K562 (cell line): ENCODE results near the gene MYCBP2. TPM values are rescaled to one million over a fixed set of nuclear protein-coding genes. Genes with fewer than 3 reads are reported as not detected.

ENCODE experiments used
- ATAC-seq: fragments of 200-7000 bp; cut with Tn5 transposase; 3 replicates; pipeline ENCODE4 v1.9.1; 2020; ENCODE audit warnings: moderate library complexity
- BruUV-seq: library from RNA; stranded (reverse); fragments of 400-500 nt; replicated peaks from 2 replicates; lab custom pipeline; 2021; lab: Mats Ljungman, UMichigan
- CTCF ChIA-PET: fragments of 300-600 bp; formaldehyde crosslinking; extraction: SDS; loops from one replicate; lab custom pipeline; 2021; ENCODE audit warnings: low intra/inter-chr PET ratio; lab: Yijun Ruan, JAX
- POLR2A ChIA-PET: fragments of 300-600, 350-650 bp; sonication (Branson Sonifier 250); formaldehyde crosslinking; extraction: SDS; loops from one replicate; lab custom pipeline; 2021; ENCODE audit warnings: antibody characterized with exemption, inconsistent platforms; lab: Yijun Ruan, JAX
- DNase-seq, 4 experiments: peaks; one replicate each; pipeline versions ENCODE4 v3.0.0 to v3.0.0-alpha.2; 2011 to 2018; ENCODE audit warnings: low spot score in 3 of 4, mixed read lengths in 3 of 4; ENCODE audit errors: extremely low read depth in 1 of 4
- FAIRE-seq: peaks from 2 replicates; lab custom pipeline; 2011; peaks lifted over from hg19 to GRCh38; lab: Jason Lieb, UNC
- H2AFZ ChIP-seq: 2 replicates; pipeline ENCODE4 v1.6.0; 2011; ENCODE audit warnings: low read depth, low read length, control low read depth, inconsistent platforms
- H3K27ac ChIP-seq: fragments of 200-600 bp; 3 replicates; pipeline ENCODE4 v1.8.0; 2011; ENCODE audit warnings: low read depth, mild to moderate bottlenecking, control low read depth, inconsistent platforms, low read length, moderate library complexity, mixed read lengths; ENCODE audit errors: extremely low read depth
- H3K27me3 ChIP-seq, 2 experiments: fragments of 300-600 bp in 1 of 2; 2 replicates in 1 of 2; 3 replicates in 1 of 2; pipeline versions ENCODE4 v1.6.0 to v1.8.0; 2011; ENCODE audit warnings: inconsistent platforms in 2 of 2, low read length in 2 of 2, mild to moderate bottlenecking in 1 of 2, mixed read lengths in 1 of 2, moderate library complexity in 1 of 2; ENCODE audit not compliant: control insufficient read depth in 2 of 2, insufficient read depth in 2 of 2
- H3K36me3 ChIP-seq: fragments of 300-600 bp; 3 replicates; pipeline ENCODE4 v1.8.0; 2011; ENCODE audit warnings: mild to moderate bottlenecking, low read length, inconsistent platforms; ENCODE audit not compliant: control insufficient read depth, insufficient read depth
- H3K4me1 ChIP-seq, 2 experiments: fragments of 200-600 bp in 1 of 2; replicated peaks in 1 of 2; 2 replicates in 1 of 2; 3 replicates in 1 of 2; pipeline versions ENCODE4 v1.5.1 to v1.8.0; 2011; ENCODE audit warnings: inconsistent platforms in 2 of 2, low read length in 2 of 2, mild to moderate bottlenecking in 1 of 2, mixed read lengths in 1 of 2, moderate library complexity in 1 of 2; ENCODE audit not compliant: control insufficient read depth in 2 of 2, insufficient read depth in 2 of 2
- H3K4me2 ChIP-seq: 2 replicates; pipeline ENCODE4 v1.6.1; 2011; ENCODE audit warnings: low read length, control low read depth, inconsistent platforms, mixed read lengths; ENCODE audit not compliant: insufficient read depth
- H3K4me3 ChIP-seq: fragments of 200-600 bp; sonication (generic), shearing (Covaris generic); 2 replicates; pipeline ENCODE4 v1.5.1; 2016; ENCODE audit warnings: control low read depth, inconsistent platforms
- H3K79me2 ChIP-seq: fragments of 200-600 bp; 3 replicates; pipeline ENCODE4 v1.8.0; 2011; ENCODE audit warnings: low read length, inconsistent platforms; ENCODE audit not compliant: control insufficient read depth, insufficient read depth
- H3K9ac ChIP-seq, 2 experiments: 2 replicates each; pipeline versions ENCODE4 v1.6.0 to v1.6.1; 2011; ENCODE audit warnings: low read depth in 2 of 2, low read length in 2 of 2, control low read depth in 1 of 2, inconsistent platforms in 1 of 2, mild to moderate bottlenecking in 1 of 2, mixed read lengths in 1 of 2; ENCODE audit not compliant: insufficient read depth in 1 of 2
- H3K9me1 ChIP-seq: one replicate; pipeline ENCODE4 v1.6.0; 2011; ENCODE audit warnings: inconsistent platforms, mild to moderate bottlenecking, low read length, moderate library complexity; ENCODE audit not compliant: control insufficient read depth, insufficient read depth
- H3K9me3 ChIP-seq: replicated peaks from 2 replicates; pipeline ENCODE4 v1.5.1; 2011; ENCODE audit warnings: low read depth, low read length, inconsistent platforms; ENCODE audit not compliant: control insufficient read depth, insufficient read depth
- H4K20me1 ChIP-seq: replicated peaks from 2 replicates; pipeline ENCODE4 v1.6.1; 2011; ENCODE audit warnings: low read length, inconsistent platforms, mixed read lengths; ENCODE audit not compliant: control insufficient read depth, insufficient read depth
- E2F3 ChIP-seq: fragments of 250-450 bp; sonication (Bioruptor Pico); IDR thresholded peaks from 2 replicates; pipeline ENCODE4 v1.4.0; 2020; ENCODE audit warnings: mild to moderate bottlenecking
- E2F4 ChIP-seq: sonication (generic); formaldehyde crosslinking; IDR thresholded peaks from 2 replicates; pipeline ENCODE4 v1.8.0; 2022; ENCODE audit warnings: mild to moderate bottlenecking, low read depth, missing genetic modification reagents
- E4F1 ChIP-seq: fragments of 250-450 bp; sonication (Bioruptor Pico); IDR thresholded peaks from 2 replicates; pipeline ENCODE4 v1.5.0; 2021; ENCODE audit warnings: mild to moderate bottlenecking, borderline replicate concordance
- EP300 ChIP-seq: IDR thresholded peaks from 2 replicates; pipeline ENCODE4 v1.6.1; 2012; ENCODE audit warnings: low read length, improper control_type of control experiment
- FOXO4 ChIP-seq: fragments of 450-650 bp; formaldehyde crosslinking; IDR thresholded peaks from 2 replicates; pipeline ENCODE4 v1.4.0; 2020; ENCODE audit warnings: mild to moderate bottlenecking, moderate library complexity
- HOMEZ ChIP-seq: fragments of 250-450 bp; sonication (Bioruptor Pico); IDR thresholded peaks from 2 replicates; pipeline ENCODE4 v1.4.0; 2020; ENCODE audit warnings: mild to moderate bottlenecking, moderate library complexity
- ILK ChIP-seq: fragments of 450-650 bp; IDR thresholded peaks from 2 replicates; pipeline ENCODE4 v1.6.1; 2016; ENCODE audit warnings: missing genetic modification characterization, low read depth, mild to moderate bottlenecking, missing compliant biosample characterization, moderate library complexity, borderline replicate concordance
- MEIS2 ChIP-seq: fragments of 450-650 bp; IDR thresholded peaks from 2 replicates; pipeline ENCODE4 v1.6.1; 2014; ENCODE audit warnings: mild to moderate bottlenecking; ENCODE audit not compliant: partially characterized antibody
- MTA2 ChIP-seq: fragments of 450-650 bp; IDR thresholded peaks from 2 replicates; pipeline ENCODE4 v1.6.1; 2016; ENCODE audit warnings: low read depth
- MYBL2 ChIP-seq, 2 experiments: fragments of 450-650 bp in 1 of 2; sonication (generic) in 1 of 2; formaldehyde crosslinking in 1 of 2; IDR thresholded peaks; 2 replicates each; pipeline versions ENCODE4 v1.6.1 to v1.8.1; 2017 to 2022; ENCODE audit warnings: borderline replicate concordance in 1 of 2, inconsistent platforms in 1 of 2, low read depth in 1 of 2, mild to moderate bottlenecking in 1 of 2, missing genetic modification reagents in 1 of 2, moderate library complexity in 1 of 2
- NCOR1 ChIP-seq: fragments of 450-650 bp; IDR thresholded peaks from 2 replicates; pipeline ENCODE4 v1.6.1; 2016; ENCODE audit warnings: mild to moderate bottlenecking, moderate library complexity
- NFE2 ChIP-seq: IDR thresholded peaks from 2 replicates; pipeline ENCODE4 v1.6.1; 2014; ENCODE audit warnings: antibody characterized with exemption, low read depth
- PHB2 ChIP-seq: fragments of 450-650 bp; IDR thresholded peaks from 2 replicates; pipeline ENCODE4 v1.6.1; 2017; ENCODE audit warnings: low read depth
- PHF20 ChIP-seq: fragments of 450-650 bp; IDR thresholded peaks from 2 replicates; pipeline ENCODE4 v1.6.1; 2018; ENCODE audit not compliant: partially characterized antibody
- POLR2B ChIP-seq: fragments of 450-650 bp; IDR thresholded peaks from 2 replicates; pipeline ENCODE4 v1.6.1; 2018; ENCODE audit warnings: low read depth; ENCODE audit not compliant: partially characterized antibody
- SRF ChIP-seq, 2 experiments: fragments of 250-450, 450-650 bp in 1 of 2; sonication (Bioruptor Pico) in 1 of 2; sonication (generic) in 1 of 2; formaldehyde crosslinking; IDR thresholded peaks; 2 replicates each; pipeline versions ENCODE4 v1.5.0 to v1.5.1; 2020 to 2022; ENCODE audit warnings: mild to moderate bottlenecking in 1 of 2, missing genetic modification reagents in 1 of 2
- XRCC3 ChIP-seq: fragments of 450-650 bp; IDR thresholded peaks from 2 replicates; pipeline ENCODE4 v1.6.1; 2017; ENCODE audit warnings: mild to moderate bottlenecking, moderate library complexity
- WGBS: fragments of 100-300 bp; shearing (Covaris generic); methylation state at CpG from one replicate; pipeline ENCODE4 v1.1.6; 2016; ENCODE audit warnings: low coverage, mixed read lengths; ENCODE audit not compliant: insufficient coverage; ENCODE audit errors: missing lambda C conversion rate; 5-methylcytosine and 5-hydroxymethylcytosine counted together
- in situ Hi-C: fragments of 300-500 bp; cut with MboI; formaldehyde crosslinking; loops from 4 replicates; pipeline ENCODE4 v1.15.0; 2018; ENCODE audit warnings: inconsistent platforms, mixed read lengths
- intact Hi-C: fragments of 100-400 bp; cut with micrococcal nuclease; formaldehyde crosslinking; loops from 2 replicates; pipeline ENCODE4 v1.14.2; 2022
- polyA plus RNA-seq, 8 experiments: library from polyadenylated mRNA; depleted of rRNA in 4 of 8; stranded (reverse) in 5 of 8; unstranded in 3 of 8; fragments of >200 nt; fragmentation: Nextera tagmentation in 2 of 8; fragmentation: Illumina TruSeq in 1 of 8; extraction: Ambion mirVana in 2 of 8; extraction: Trizol in 1 of 8; gene quantifications; 2 replicates each; pipeline versions ENCODE4 v1.2.1 to v1.2.3, GENCODE V29; 2011 to 2014; ENCODE audit warnings: inconsistent platforms in 1 of 8, missing spikeins in 1 of 8
- total RNA-seq, 7 experiments: library from RNA; depleted of rRNA in 6 of 7; stranded (reverse); fragments of >200 nt in 6 of 7; fragmentation: Illumina TruSeq in 2 of 7; extraction: Trizol in 2 of 7; gene quantifications; 2 replicates each; pipeline versions ENCODE4 v1.2.1 to v1.2.3, GENCODE V29; 2011 to 2021; ENCODE audit warnings: low replicate concordance in 1 of 7

Gene MYCBP2
- total and polyA plus RNA-seq, 9 of the 15 experiments (the other 6 are each of a cell fraction or from before 2014, with no cell fraction given), result 13.2 to 47.2 (median 28.9) TPM

GRCh38 chr13:77136902-77137420, 189.9 kb downstream of the MYCBP2 start:
- no TSS peak for BruUV-seq
- H3K4me2 ChIP-seq, result no peak overlapping the region
- no peaks in the 10 kb centered on the region for H3K9me3 ChIP-seq
- H3K36me3 ChIP-seq, result peaks cover 18% of the 10 kb centered on the region; the same call in 2 of the 3 replicates
- in situ Hi-C loops, result no loop called here
- no peak overlapping the region for H3K9ac ChIP-seq
- DNase-seq (no peak), FAIRE-seq (no peak), ATAC-seq (no peak)
- no peaks in the 10 kb centered on the region for H4K20me1 ChIP-seq
- ChIA-PET CTCF (no interaction called here), POLR2A (no interaction called here)
- no peaks in the 10 kb centered on the region for H3K9me1 ChIP-seq
- WGBS, result 66% methylated on average over 3 of the region's 3 CpGs
- no peak overlapping the region for H3K27ac ChIP-seq
- no peaks in the 10 kb centered on the region for H3K4me1 ChIP-seq
- H3K27me3 ChIP-seq, result no peaks in the 10 kb centered on the region
- H2AFZ ChIP-seq, result no peak overlapping the region
- intact Hi-C loops, result no loop called here
- H3K4me3 ChIP-seq, result no peak overlapping the region
- H3K79me2 ChIP-seq, result no peaks in the 10 kb centered on the region
- no peak for TF ChIP-seq HOMEZ (CRISPR knock-in tag)
- TF ChIP-seq ILK, result no peak
- no peak for TF ChIP-seq PHF20
- no peak for TF ChIP-seq XRCC3
- no peak for TF ChIP-seq E2F3
- no peak for TF ChIP-seq PHB2
- TF ChIP-seq NFE2, result no peak
- TF ChIP-seq MEIS2, result no peak
- no peak for TF ChIP-seq MYBL2 (IDR thresholded peaks at IDR 0.05; ENCODE audit: low read depth)
- no peak for TF ChIP-seq MYBL2 (CRISPR knock-in tag; IDR thresholded peaks at IDR 0.05; ENCODE audit: borderline replicate concordance)
- TF ChIP-seq E4F1 (CRISPR knock-in tag), result no peak
- TF ChIP-seq EP300, result no peak
- no peak for TF ChIP-seq NCOR1
- TF ChIP-seq MTA2, result no peak
- no peak for TF ChIP-seq POLR2B
- TF ChIP-seq SRF (CRISPR knock-in tag; IDR thresholded peaks at IDR 0.05), result no peak
- TF ChIP-seq FOXO4, result no peak
- no peak for TF ChIP-seq E2F4 (CRISPR knock-in tag)
